GM19455 (cell line): ENCODE results near the gene SIRT3.
"Not testable (repeated sequence)": the region's sequence is repeated elsewhere in the genome, so short reads cannot be mapped to it uniquely, and the experiment has no call there.

Experiments
- ATAC-seq: cut with Tn5 transposase; IDR thresholded peaks from one replicate; pipeline ENCODE4 v1.9.1; 2021; ENCODE audit not compliant: unreplicated experiment

Gene SIRT3

DNA sequence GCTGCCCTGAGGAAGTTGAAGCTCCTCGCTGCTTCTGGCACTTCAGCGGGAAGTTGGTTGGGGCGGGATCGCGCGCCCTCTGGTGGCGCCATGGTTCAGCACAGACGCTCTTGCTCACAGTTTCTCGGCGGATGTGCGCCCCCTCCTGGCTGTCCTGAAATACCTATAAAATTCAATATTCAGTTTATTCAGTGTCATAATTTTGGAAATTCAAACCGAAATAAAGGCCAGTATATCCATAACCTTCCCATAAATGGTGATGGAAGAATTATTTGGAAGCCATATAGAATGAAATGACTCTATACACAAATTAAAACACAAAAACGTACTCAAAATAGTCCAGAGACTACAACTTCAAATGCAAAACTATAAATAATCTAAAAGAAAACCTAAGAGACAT lies 55.9 kb downstream of the SIRT3 start:
- ATAC-seq, result not testable (repeated sequence)
